Spinal cord (tissue), 10 donors: Measurements from ENCODE around the gene TRABD2B. TPM values are rescaled to one million over a fixed set of nuclear protein-coding genes. Genes with fewer than 3 reads are reported as not detected.

Experiments used
- DNase-seq, 6 donors: peaks; one replicate each; pipeline versions ENCODE4 v3.0.0 to v3.0.0-alpha.2; 2013 to 2015; ENCODE audit warnings: low spot score in 6 of 6, low read depth in 4 of 6
- H3K27ac ChIP-seq: one replicate; pipeline ENCODE4 v1.5.1; 2013; ENCODE audit warnings: low read depth, low read length, control low read depth
- H3K27me3 ChIP-seq: one replicate; pipeline ENCODE4 v1.6.1; 2013; ENCODE audit warnings: low read length; ENCODE audit not compliant: control insufficient read depth, insufficient read depth
- H3K36me3 ChIP-seq: one replicate; pipeline ENCODE4 v1.6.1; 2013; ENCODE audit warnings: low read length; ENCODE audit not compliant: control insufficient read depth, insufficient read depth
- H3K4me1 ChIP-seq: one replicate; pipeline ENCODE4 v1.6.1; 2013; ENCODE audit warnings: low read length; ENCODE audit not compliant: control insufficient read depth, insufficient read depth
- H3K4me3 ChIP-seq: one replicate; pipeline ENCODE4 v1.5.1; 2013; ENCODE audit warnings: low read depth, low read length, control low read depth
- H3K9me3 ChIP-seq: one replicate; pipeline ENCODE4 v1.6.1; 2013; ENCODE audit warnings: low read length; ENCODE audit not compliant: control insufficient read depth, insufficient read depth
- WGBS: methylation state at CpG from one replicate; pipeline ENCODE4 v1.1.5; 2013; ENCODE audit warnings: missing lambda C conversion rate; ENCODE audit not compliant: insufficient coverage; 5-methylcytosine and 5-hydroxymethylcytosine counted together
- polyA plus RNA-seq, 2 donors: library from polyadenylated mRNA; unstranded; fragments of 120-200 nt; gene quantifications; one replicate each; pipeline ENCODE4 v1.2.1, GENCODE V29; 2013; ENCODE audit not compliant: insufficient read length in 2 of 2
- total RNA-seq, 2 donors: library from RNA; depleted of rRNA in 1 of 2; stranded (reverse); fragments of 120-200 nt in 1 of 2; fragments of >200 nt in 1 of 2; gene quantifications; one replicate each; pipeline versions ENCODE4 v1.2.3 to v1.2.4, GENCODE V29; 2013 to 2014
- donor health status: healthy.

Gene TRABD2B
- total and polyA plus RNA-seq, 4 donors, result 0.89 to 3.1 (median 1.6) TPM

- no peak for DNase-seq
These were observed 154.8 kb downstream of the TRABD2B start for GRCh38 chr1:47842228-47842919.

GRCh38 chr1:47841356-47841755, 155.8 kb downstream of the TRABD2B start:
- Histone ChIP-seq H3K27me3 (no peaks in the 10 kb centered on the region), H3K9me3 (no peaks in the 10 kb centered on the region), H3K36me3 (no peaks in the 10 kb centered on the region), H3K4me3 (no peak overlapping the region), H3K27ac (no peak overlapping the region), H3K4me1 (peaks cover 22% of the 10 kb centered on the region)
- WGBS, result 100% methylated on average over 1 of the region's 3 CpGs
- no peak for DNase-seq

More at GRCh38 chr1:47842228-47842919, 154.8 kb downstream of the TRABD2B start:
- no peak overlapping the region for H3K4me3 ChIP-seq
- no peak overlapping the region for H3K27ac ChIP-seq
- H3K27me3 ChIP-seq, result no peaks in the 10 kb centered on the region
- peaks cover 19% of the 10 kb centered on the region for H3K4me1 ChIP-seq
- no peaks in the 10 kb centered on the region for H3K9me3 ChIP-seq
- H3K36me3 ChIP-seq, result no peaks in the 10 kb centered on the region
- 47% methylated on average over 5 of the region's 5 CpGs for WGBS

- WGBS, result 65% methylated on average over 3 of the region's 4 CpGs
- DNase-seq, result no peak
- H3K9me3 ChIP-seq, result no peaks in the 10 kb centered on the region
- no peak overlapping the region for H3K27ac ChIP-seq
- H3K4me1 ChIP-seq, result peaks cover 22% of the 10 kb centered on the region
- no peaks in the 10 kb centered on the region for H3K27me3 ChIP-seq
- no peaks in the 10 kb centered on the region for H3K36me3 ChIP-seq
- no peak overlapping the region for H3K4me3 ChIP-seq
These were observed 156.6 kb downstream of the TRABD2B start for GRCh38 chr1:47840393-47841190.

GRCh38 chr1:47839433-47839760, 157.8 kb downstream of the TRABD2B start:
- Histone ChIP-seq H3K9me3 (peaks cover 7% of the 10 kb centered on the region), H3K27ac (no peak overlapping the region), H3K27me3 (no peaks in the 10 kb centered on the region), H3K4me1 (peaks cover 22% of the 10 kb centered on the region), H3K4me3 (no peak overlapping the region), H3K36me3 (no peaks in the 10 kb centered on the region)
- 86% methylated on average over 1 of the region's 4 CpGs for WGBS
- DNase-seq, result peak in 1 of 6 donors; percentile 40

- 93% methylated on average over 14 of the region's 16 CpGs for WGBS
- peaks cover 7% of the 10 kb centered on the region for H3K9me3 ChIP-seq
- H3K4me1 ChIP-seq, result peaks cover 16% of the 10 kb centered on the region
These were observed 158.4 kb downstream of the TRABD2B start for GRCh38 chr1:47838562-47839432.

GRCh38 chr1:47837866-47838561, 159.2 kb downstream of the TRABD2B start:
- WGBS, result 88% methylated on average over 4 of the region's 5 CpGs
- H3K36me3 ChIP-seq, result no peaks in the 10 kb centered on the region
- no peak overlapping the region for H3K27ac ChIP-seq
- H3K9me3 ChIP-seq, result peaks cover 7% of the 10 kb centered on the region
- H3K4me3 ChIP-seq, result no peak overlapping the region
- no peak for DNase-seq
- peaks cover 12% of the 10 kb centered on the region for H3K4me1 ChIP-seq
- H3K27me3 ChIP-seq, result no peaks in the 10 kb centered on the region

More at GRCh38 chr1:47838562-47839432, 158.4 kb downstream of the TRABD2B start:
- Histone ChIP-seq H3K27ac (no peak overlapping the region), H3K27me3 (no peaks in the 10 kb centered on the region), H3K36me3 (no peaks in the 10 kb centered on the region), H3K4me3 (no peak overlapping the region)
- DNase-seq, result no peak

- 84% methylated on average over 11 of the region's 13 CpGs for WGBS
- Histone ChIP-seq H3K27me3 (no peaks in the 10 kb centered on the region), H3K36me3 (no peaks in the 10 kb centered on the region), H3K4me1 (peaks cover 12% of the 10 kb centered on the region), H3K9me3 (peaks cover 7% of the 10 kb centered on the region), H3K27ac (no peak overlapping the region), H3K4me3 (no peak overlapping the region)
- DNase-seq, result no peak
These were observed 159.9 kb downstream of the TRABD2B start for GRCh38 chr1:47837056-47837830.

GRCh38 chr1:47835409-47835808, 161.8 kb downstream of the TRABD2B start:
- Histone ChIP-seq H3K9me3 (peaks cover 7% of the 10 kb centered on the region), H3K4me1 (peaks cover 23% of the 10 kb centered on the region), H3K27ac (no peak overlapping the region), H3K4me3 (no peak overlapping the region), H3K36me3 (no peaks in the 10 kb centered on the region), H3K27me3 (no peaks in the 10 kb centered on the region)
- no peak for DNase-seq
- no CpG with 5 or more reads among the region's 2 CpGs for WGBS
